HFFc6 (cell line): ENCODE measurements around the gene MX1. TPM values are rescaled to one million over a fixed set of nuclear protein-coding genes. Genes with fewer than 3 reads are reported as not detected.

Source experiments
- DNase-seq: peaks from one replicate; pipeline ENCODE4 v3.0.0-alpha.2; 2018
- H3K27ac Mint-ChIP-seq: 2 replicates; pipeline ENCODE4 v1.8.0; 2020; ENCODE audit warnings: mild to moderate bottlenecking, mixed read lengths
- H3K27me3 Mint-ChIP-seq: 2 replicates; pipeline ENCODE4 v1.8.0; 2021; ENCODE audit warnings: mild to moderate bottlenecking, moderate library complexity, mixed read lengths; ENCODE audit not compliant: insufficient read depth
- H3K36me3 Mint-ChIP-seq: 2 replicates; pipeline ENCODE4 v1.8.0; 2021; ENCODE audit warnings: low read depth, mixed read lengths
- H3K4me1 Mint-ChIP-seq: 2 replicates; pipeline ENCODE4 v1.8.0; 2020; ENCODE audit warnings: low read depth, mixed read lengths
- H3K4me3 Mint-ChIP-seq: 2 replicates; pipeline ENCODE4 v1.8.0; 2020; ENCODE audit warnings: mild to moderate bottlenecking, moderate library complexity, mixed read lengths
- H3K9me3 Mint-ChIP-seq: 2 replicates; pipeline ENCODE4 v1.8.0; 2020; ENCODE audit warnings: mild to moderate bottlenecking, mixed read lengths
- CTCF ChIP-seq: fragments of 200-600 bp; sonication (generic); IDR thresholded peaks from 2 replicates; pipeline ENCODE4 v1.5.0; 2021; ENCODE audit warnings: antibody characterized with exemption, mild to moderate bottlenecking
- total RNA-seq, 6 experiments: library from RNA; stranded (reverse); fragmentation: NEBNext Ultra II Directional; extraction: Animal tissue kit (Norgen Biotek cat#: 25700); gene quantifications; 2 replicates in 1 of 6; 3 replicates in 5 of 6; pipeline ENCODE4 v1.2.3, GENCODE V29; 2021

The MX1 gene
- total RNA-seq, 6 experiments from 2014 or later = 0.61 to 1.2 (median 0.85) TPM

- Mint-ChIP-seq H3K27me3 (peaks cover 11% of the 10 kb centered on the region), H3K4me1 (no peaks in the 10 kb centered on the region), H3K4me3 (no peak overlapping the region), H3K36me3 (no peaks in the 10 kb centered on the region), H3K9me3 (peaks cover 23% of the 10 kb centered on the region), H3K27ac (no peak overlapping the region)
- TF ChIP-seq CTCF = no peak
- DNase-seq = no peak
Observed at GRCh38 chr21:41387042-41387819, 38.8 kb upstream of the MX1 start.

- Mint-ChIP-seq H3K27me3 (peaks cover 11% of the 10 kb centered on the region), H3K9me3 (peaks cover 23% of the 10 kb centered on the region), H3K4me3 (no peak overlapping the region), H3K4me1 (no peaks in the 10 kb centered on the region), H3K27ac (no peak overlapping the region), H3K36me3 (no peaks in the 10 kb centered on the region)
- DNase-seq = no peak
- no peak for TF ChIP-seq CTCF
Observed at GRCh38 chr21:41387824-41388223, 38.2 kb upstream of the MX1 start.

GRCh38 chr21:41388259-41388658 is 37.8 kb upstream of the MX1 start:
- Mint-ChIP-seq H3K9me3 (peaks cover 21% of the 10 kb centered on the region; the same call in 1 of the 2 replicates), H3K36me3 (no peaks in the 10 kb centered on the region), H3K4me1 (no peaks in the 10 kb centered on the region), H3K4me3 (no peak overlapping the region), H3K27me3 (peaks cover 12% of the 10 kb centered on the region), H3K27ac (no peak overlapping the region)
- DNase-seq = no peak
- no peak for TF ChIP-seq CTCF

- DNase-seq = no peak
- peaks cover 17% of the 10 kb centered on the region for H3K27me3 Mint-ChIP-seq
- H3K27ac Mint-ChIP-seq = no peak overlapping the region
- H3K4me3 Mint-ChIP-seq = no peak overlapping the region
- H3K9me3 Mint-ChIP-seq = peaks cover 33% of the 10 kb centered on the region; the same call in 1 of the 2 replicates
- no peaks in the 10 kb centered on the region for H3K4me1 Mint-ChIP-seq
- no peak for TF ChIP-seq CTCF
- H3K36me3 Mint-ChIP-seq = no peaks in the 10 kb centered on the region
Observed at GRCh38 chr21:41390043-41390639, 35.9 kb upstream of the MX1 start.

GRCh38 chr21:41393876-41394465 is 32.1 kb upstream of the MX1 start:
- Mint-ChIP-seq H3K9me3 (peaks cover 26% of the 10 kb centered on the region; the same call in 1 of the 2 replicates), H3K27ac (no peak overlapping the region), H3K4me1 (no peaks in the 10 kb centered on the region), H3K4me3 (no peak overlapping the region), H3K27me3 (peaks cover 10% of the 10 kb centered on the region), H3K36me3 (no peaks in the 10 kb centered on the region)
- no peak for DNase-seq
- no peak for TF ChIP-seq CTCF
